Ascending aorta (tissue), 2 donors: Measurements from ENCODE around the gene IGDCC3. TPM values are rescaled to one million over a fixed set of nuclear protein-coding genes. Genes with fewer than 3 reads are reported as not detected.

Experiments used
- DNase-seq, 2 donors: peaks; one replicate each; pipeline ENCODE4 v3.0.0-alpha.2; 2019; ENCODE audit warnings: low spot score in 2 of 2
- H3K27ac ChIP-seq, 2 donors: fragments of 200-600 bp; sonication (generic); one replicate each; pipeline ENCODE4 v1.5.1; 2016 to 2017; ENCODE audit warnings: mild to moderate bottlenecking in 1 of 2
- H3K27me3 ChIP-seq: fragments of 200-600 bp; sonication (generic); one replicate; pipeline ENCODE4 v1.5.1; 2017
- H3K36me3 ChIP-seq, 2 donors: fragments of 200-600 bp; sonication (generic); one replicate each; pipeline ENCODE4 v1.5.1; 2016
- H3K4me1 ChIP-seq, 2 donors: fragments of 200-600 bp; sonication (generic); one replicate each; pipeline ENCODE4 v1.5.1; 2016 to 2017; ENCODE audit warnings: mild to moderate bottlenecking in 1 of 2
- H3K4me3 ChIP-seq, 2 donors: fragments of 200-600 bp; sonication (generic); one replicate each; pipeline ENCODE4 v1.5.1; 2016 to 2017; ENCODE audit warnings: mild to moderate bottlenecking in 1 of 2
- H3K9me3 ChIP-seq, 2 donors: fragments of 200-600 bp; sonication (generic); one replicate each; pipeline ENCODE4 v1.5.1; 2016
- CTCF ChIP-seq, 3 experiments: fragments of 200-600 bp in 2 of 3; fragments of 450-650 bp in 1 of 3; sonication (generic) in 2 of 3; IDR thresholded peaks; one replicate each; pipeline ENCODE4 v1.5.1; 2016 to 2019; ENCODE audit warnings: antibody characterized with exemption in 3 of 3, mild to moderate bottlenecking in 1 of 3, moderate library complexity in 1 of 3
- intact Hi-C: fragments of 100-400 bp; cut with DNase I; formaldehyde crosslinking; loops from one replicate; pipeline ENCODE4 v1.15.1; 2023
- total RNA-seq: library from RNA; depleted of rRNA; stranded (reverse); fragments of >200 nt; gene quantifications from one replicate; pipeline ENCODE4 v1.1.0, GENCODE V29; 2016

Gene IGDCC3
- total RNA-seq, 1 donor from 2014 or later = not detected

GRCh38 chr15:65410036-65410435 lies 32.2 kb upstream of the IGDCC3 start:
- intact Hi-C loops = no loop called here
- no peaks in the 10 kb centered on the region for H3K4me1 ChIP-seq
- H3K27me3 ChIP-seq = no peaks in the 10 kb centered on the region
- no peak for TF ChIP-seq CTCF (IDR thresholded peaks at IDR 0.05)
- no peaks in the 10 kb centered on the region for H3K9me3 ChIP-seq
- no peak for DNase-seq
- H3K27ac ChIP-seq = no peak overlapping the region
- H3K36me3 ChIP-seq = no peaks in the 10 kb centered on the region
- no peak overlapping the region for H3K4me3 ChIP-seq

DNA sequence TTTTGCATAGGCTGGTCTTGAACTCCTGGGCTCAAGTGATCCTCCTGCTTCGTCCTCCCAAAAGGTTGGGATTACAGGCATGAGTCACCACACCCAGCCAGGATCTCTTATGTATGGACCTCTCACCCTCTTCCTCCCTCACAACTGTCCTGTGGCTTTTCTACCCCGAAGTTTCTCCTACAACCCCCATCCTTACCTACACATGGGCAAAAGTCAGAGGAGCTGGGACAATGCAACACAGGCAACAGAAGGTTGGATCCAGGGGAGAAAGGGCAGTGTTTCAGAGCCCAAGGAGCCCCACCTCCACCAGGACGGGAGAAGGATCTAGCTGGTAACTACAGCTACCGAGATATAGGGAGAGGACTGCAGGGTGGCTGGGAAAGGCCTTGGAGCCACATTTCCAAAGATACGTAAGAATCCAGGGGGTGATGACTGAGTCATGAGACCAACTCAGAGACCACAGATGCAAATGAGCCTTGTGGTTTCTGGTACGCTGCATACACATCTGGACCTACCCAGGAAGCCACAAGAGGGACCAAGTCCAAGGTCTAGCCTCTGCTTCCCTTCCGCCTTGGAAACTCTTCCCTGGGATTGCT lies 31.3 kb upstream of the IGDCC3 start:
- intact Hi-C loops = no loop called here
- DNase-seq = no peak
- H3K36me3 ChIP-seq = no peaks in the 10 kb centered on the region
- H3K27ac ChIP-seq = no peak overlapping the region
- no peak for TF ChIP-seq CTCF (IDR thresholded peaks at IDR 0.05)
- H3K27me3 ChIP-seq = no peaks in the 10 kb centered on the region
- H3K4me1 ChIP-seq = no peaks in the 10 kb centered on the region
- no peaks in the 10 kb centered on the region for H3K9me3 ChIP-seq
- no peak overlapping the region for H3K4me3 ChIP-seq

DNA sequence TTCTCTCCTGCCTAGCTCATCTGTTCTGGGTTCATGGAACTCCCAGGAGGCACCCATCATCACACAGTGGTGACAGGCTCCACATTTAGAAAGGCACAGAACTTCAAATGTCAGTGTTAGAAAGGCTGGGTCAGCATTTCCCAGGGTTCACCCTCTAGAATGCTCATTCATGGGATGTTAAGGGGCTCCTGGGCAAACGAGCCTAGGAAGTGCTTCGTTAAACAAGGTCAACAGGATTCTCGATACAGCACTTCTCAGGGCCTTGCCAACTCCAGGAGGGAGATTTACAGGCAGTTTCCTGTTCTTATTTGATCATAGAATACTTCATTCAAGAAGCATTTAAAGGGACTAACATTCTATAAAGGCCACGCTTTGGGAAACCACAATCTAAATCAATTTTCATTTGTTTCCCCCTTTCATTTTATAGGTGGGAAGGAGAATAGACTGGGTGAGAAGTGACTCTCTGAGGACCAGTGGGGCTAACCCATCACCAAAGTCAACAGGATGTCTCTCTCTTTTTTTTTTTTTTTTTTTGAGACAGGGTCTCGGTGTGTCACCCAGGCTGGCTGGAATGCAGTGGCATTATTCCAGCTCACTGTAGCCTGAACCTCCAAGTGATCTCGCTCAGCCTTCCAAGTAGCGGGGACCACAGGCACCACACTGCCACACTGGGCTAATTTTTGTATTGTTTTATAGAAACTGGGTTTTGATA lies 30.7 kb upstream of the IGDCC3 start:
- Histone ChIP-seq H3K27me3 (no peaks in the 10 kb centered on the region), H3K4me1 (no peaks in the 10 kb centered on the region), H3K36me3 (no peaks in the 10 kb centered on the region), H3K9me3 (no peaks in the 10 kb centered on the region), H3K4me3 (no peak overlapping the region), H3K27ac (no peak overlapping the region)
- no peak for TF ChIP-seq CTCF (IDR thresholded peaks at IDR 0.05)
- no peak for DNase-seq
- intact Hi-C loops = no loop called here

DNA sequence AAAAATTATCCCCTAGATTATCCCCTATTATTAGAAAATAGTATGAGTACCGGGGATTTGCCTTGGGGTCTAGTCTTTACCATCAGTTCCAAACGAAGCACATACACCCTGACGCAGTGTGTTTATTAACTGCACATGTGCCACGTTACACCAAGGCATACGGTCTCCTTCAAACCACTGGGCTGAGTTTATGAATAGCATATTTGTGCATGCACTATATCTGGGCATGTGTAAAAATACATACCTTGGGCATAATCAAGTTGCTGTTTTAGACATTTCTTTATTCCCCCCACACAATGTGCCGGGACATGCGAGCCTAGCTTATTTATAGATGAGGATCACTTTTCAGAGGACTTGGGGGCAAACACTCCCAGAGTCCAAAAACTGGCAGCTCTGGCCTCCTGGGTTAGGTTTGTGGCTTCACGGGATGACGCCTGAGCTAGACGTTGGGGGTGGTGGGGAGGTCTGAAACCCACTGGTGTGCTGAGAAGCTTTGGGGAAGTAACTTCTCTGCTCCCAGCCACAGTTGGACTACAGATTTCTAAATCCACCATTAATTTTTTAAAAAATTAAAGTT lies 28.7 kb upstream of the IGDCC3 start:
- Histone ChIP-seq H3K9me3 (no peaks in the 10 kb centered on the region), H3K4me1 (no peaks in the 10 kb centered on the region), H3K27ac (no peak overlapping the region), H3K4me3 (no peak overlapping the region), H3K36me3 (no peaks in the 10 kb centered on the region), H3K27me3 (no peaks in the 10 kb centered on the region)
- intact Hi-C loops = no loop called here
- DNase-seq = no peak
- no peak for TF ChIP-seq CTCF (IDR thresholded peaks at IDR 0.05)

GRCh38 chr15:65405791-65406423 lies 28.1 kb upstream of the IGDCC3 start:
- TF ChIP-seq CTCF (IDR thresholded peaks at IDR 0.05) = no peak
- H3K27me3 ChIP-seq = no peaks in the 10 kb centered on the region
- H3K9me3 ChIP-seq = no peaks in the 10 kb centered on the region
- intact Hi-C loops = no loop called here
- no peaks in the 10 kb centered on the region for H3K36me3 ChIP-seq
- no peak overlapping the region for H3K4me3 ChIP-seq
- no peak overlapping the region for H3K27ac ChIP-seq
- DNase-seq = no peak
- H3K4me1 ChIP-seq = no peaks in the 10 kb centered on the region
